Nephron progenitor cell (in vitro differentiated cells): ENCODE measurements around the gene DNAH11.
"Not testable (repeated sequence)": the region's sequence is repeated elsewhere in the genome, so short reads cannot be mapped to it uniquely, and the experiment has no call there.

Experiments used
- DNase-seq: peaks from one replicate; pipeline ENCODE4 v3.0.0; 2021
- H3K27ac Mint-ChIP-seq: 2 replicates; pipeline ENCODE4 v1.8.0; 2021; ENCODE audit warnings: mild to moderate bottlenecking, moderate library complexity, mixed read lengths
- H3K27me3 Mint-ChIP-seq: 2 replicates; pipeline ENCODE4 v1.8.0; 2021; ENCODE audit warnings: mild to moderate bottlenecking, low read depth, mixed read lengths; ENCODE audit not compliant: poor library complexity
- H3K36me3 Mint-ChIP-seq: 2 replicates; pipeline ENCODE4 v1.8.0; 2021; ENCODE audit warnings: low read depth, mixed read lengths
- H3K4me1 Mint-ChIP-seq: 2 replicates; pipeline ENCODE4 v1.8.0; 2021; ENCODE audit warnings: mixed read lengths
- H3K4me3 Mint-ChIP-seq: 2 replicates; pipeline ENCODE4 v1.8.0; 2021; ENCODE audit warnings: mild to moderate bottlenecking, moderate library complexity, mixed read lengths
- H3K9me3 Mint-ChIP-seq: 2 replicates; pipeline ENCODE4 v1.8.0; 2021; ENCODE audit warnings: mild to moderate bottlenecking, moderate library complexity, mixed read lengths
- CTCF ChIP-seq: fragments of 200-600 bp; sonication (generic); IDR thresholded peaks from 2 replicates; pipeline ENCODE4 v1.5.0; 2021; ENCODE audit warnings: antibody characterized with exemption

Gene DNAH11

GRCh38 chr7:21507627-21508343, 35.1 kb upstream of the DNAH11 start:
- H3K9me3 Mint-ChIP-seq: peaks cover 46% of the 10 kb centered on the region
- peak; percentile 25 for TF ChIP-seq CTCF
- no peaks in the 10 kb centered on the region for H3K4me1 Mint-ChIP-seq
- H3K36me3 Mint-ChIP-seq: peaks cover 91% of the 10 kb centered on the region
- no peak overlapping the region for H3K27ac Mint-ChIP-seq
- no peaks in the 10 kb centered on the region for H3K27me3 Mint-ChIP-seq
- DNase-seq: peak; percentile 18
- H3K4me3 Mint-ChIP-seq: no peak overlapping the region

GRCh38 chr7:21508538-21508937, 34.3 kb upstream of the DNAH11 start:
- no peak for TF ChIP-seq CTCF
- DNase-seq: no peak
- Mint-ChIP-seq H3K9me3 (peaks cover 45% of the 10 kb centered on the region), H3K27ac (no peak overlapping the region), H3K36me3 (peaks cover 84% of the 10 kb centered on the region), H3K4me1 (no peaks in the 10 kb centered on the region), H3K4me3 (no peak overlapping the region), H3K27me3 (no peaks in the 10 kb centered on the region)

- Mint-ChIP-seq H3K9me3 (peaks cover 12% of the 10 kb centered on the region), H3K36me3 (peaks cover 35% of the 10 kb centered on the region)
- TF ChIP-seq CTCF: no peak
Measured at GRCh38 chr7:21514062-21514461, 28.8 kb upstream of the DNAH11 start.

GRCh38 chr7:21524680-21525079, 18.2 kb upstream of the DNAH11 start:
- DNase-seq: no peak
- Mint-ChIP-seq H3K4me1 (no peaks in the 10 kb centered on the region), H3K36me3 (no peaks in the 10 kb centered on the region), H3K9me3 (peaks cover 17% of the 10 kb centered on the region), H3K27ac (no peak overlapping the region), H3K4me3 (no peak overlapping the region), H3K27me3 (peaks cover 4% of the 10 kb centered on the region)
- no peak for TF ChIP-seq CTCF

More at GRCh38 chr7:21514062-21514461, 28.8 kb upstream of the DNAH11 start:
- Mint-ChIP-seq H3K4me3 (no peak overlapping the region), H3K27ac (no peak overlapping the region), H3K27me3 (no peaks in the 10 kb centered on the region), H3K4me1 (no peaks in the 10 kb centered on the region)
- no peak for DNase-seq

GRCh38 chr7:21526007-21526406, 16.8 kb upstream of the DNAH11 start:
- H3K36me3 Mint-ChIP-seq: no peaks in the 10 kb centered on the region
- no peaks in the 10 kb centered on the region for H3K4me1 Mint-ChIP-seq
- H3K27ac Mint-ChIP-seq: no peak overlapping the region
- H3K4me3 Mint-ChIP-seq: no peak overlapping the region
- DNase-seq: no peak
- peaks cover 17% of the 10 kb centered on the region for H3K9me3 Mint-ChIP-seq
- H3K27me3 Mint-ChIP-seq: peaks cover 7% of the 10 kb centered on the region
- TF ChIP-seq CTCF: no peak

- DNase-seq: no peak
- TF ChIP-seq CTCF: no peak
- Mint-ChIP-seq H3K4me1 (no peaks in the 10 kb centered on the region), H3K27me3 (peaks cover 7% of the 10 kb centered on the region), H3K4me3 (no peak overlapping the region), H3K36me3 (no peaks in the 10 kb centered on the region), H3K9me3 (peaks cover 19% of the 10 kb centered on the region), H3K27ac (no peak overlapping the region)
Measured at GRCh38 chr7:21526448-21526847, 16.4 kb upstream of the DNAH11 start.

GRCh38 chr7:21532485-21532884, 10.4 kb upstream of the DNAH11 start:
- H3K36me3 Mint-ChIP-seq, H3K4me3 Mint-ChIP-seq, DNase-seq, H3K27ac Mint-ChIP-seq, H3K4me1 Mint-ChIP-seq, H3K27me3 Mint-ChIP-seq: not testable (repeated sequence)
- peaks cover 42% of the 10 kb centered on the region for H3K9me3 Mint-ChIP-seq

- not testable (repeated sequence) for H3K4me1 Mint-ChIP-seq, DNase-seq, H3K27me3 Mint-ChIP-seq, H3K27ac Mint-ChIP-seq, H3K36me3 Mint-ChIP-seq, H3K4me3 Mint-ChIP-seq
- peaks cover 44% of the 10 kb centered on the region for H3K9me3 Mint-ChIP-seq
Measured at GRCh38 chr7:21533646-21534045, 9.2 kb upstream of the DNAH11 start.
